ENCODE data around the gene PRKAR1B.

GRCh38 chr7:516216-516605, 210.9 kb downstream of the PRKAR1B start:
- TF ChIP-seq CTCF (IDR thresholded peaks at IDR 0.05) (no peak), POLR2A (IDR thresholded peaks at IDR 0.05) (no peak)
